Activated naive CD8-positive, alpha-beta T cell treated with anti-CD3 and anti-CD28 coated beads, Interleukin-2, amount 10 ng/mL, durations not matched to agents 7 days and 5 days (primary cell): ENCODE data around the gene SBNO2. TPM values are rescaled to one million over a fixed set of nuclear protein-coding genes. Genes with fewer than 3 reads are reported as not detected.
"Not testable (repeated sequence)": the region's sequence is repeated elsewhere in the genome, so short reads cannot be mapped to it uniquely, and the experiment has no call there.

Experiments used
- ATAC-seq: fragments of 150-1000 bp; cut with Tn5 transposase; one replicate; pipeline ENCODE4 v1.10.0; 2021; ENCODE audit warnings: low read depth, moderate library complexity
- POLR2A ChIA-PET: fragments of 350-600 bp; sonication (Branson Sonifier 250); formaldehyde crosslinking; loops from one replicate; lab custom pipeline; 2021; ENCODE audit warnings: antibody characterized with exemption; lab: Charles Lee
- DNase-seq: peaks from one replicate; pipeline ENCODE4 v3.0.0; 2021
- H3K27ac Mint-ChIP-seq: one replicate; pipeline ENCODE4 v1.8.0; 2022; ENCODE audit warnings: mild to moderate bottlenecking, mixed read lengths
- H3K27me3 Mint-ChIP-seq: one replicate; pipeline ENCODE4 v1.8.0; 2022; ENCODE audit warnings: mild to moderate bottlenecking, moderate library complexity, mixed read lengths
- H3K36me3 Mint-ChIP-seq: one replicate; pipeline ENCODE4 v1.8.0; 2021; ENCODE audit warnings: mild to moderate bottlenecking, mixed read lengths
- H3K4me1 Mint-ChIP-seq: one replicate; pipeline ENCODE4 v1.8.0; 2021; ENCODE audit warnings: mixed read lengths
- H3K4me3 Mint-ChIP-seq: one replicate; pipeline ENCODE4 v1.8.0; 2022; ENCODE audit warnings: mild to moderate bottlenecking, moderate library complexity, mixed read lengths
- H3K9me3 Mint-ChIP-seq: one replicate; pipeline ENCODE4 v1.8.0; 2021; ENCODE audit warnings: mixed read lengths
- total RNA-seq, 2 experiments: library from RNA; stranded (reverse); gene quantifications; one replicate each; pipeline ENCODE4 v1.2.3, GENCODE V29; 2021

The SBNO2 gene
- total RNA-seq, 2 experiments from 2014 or later, result 77.7 to 90.6 TPM

DNA sequence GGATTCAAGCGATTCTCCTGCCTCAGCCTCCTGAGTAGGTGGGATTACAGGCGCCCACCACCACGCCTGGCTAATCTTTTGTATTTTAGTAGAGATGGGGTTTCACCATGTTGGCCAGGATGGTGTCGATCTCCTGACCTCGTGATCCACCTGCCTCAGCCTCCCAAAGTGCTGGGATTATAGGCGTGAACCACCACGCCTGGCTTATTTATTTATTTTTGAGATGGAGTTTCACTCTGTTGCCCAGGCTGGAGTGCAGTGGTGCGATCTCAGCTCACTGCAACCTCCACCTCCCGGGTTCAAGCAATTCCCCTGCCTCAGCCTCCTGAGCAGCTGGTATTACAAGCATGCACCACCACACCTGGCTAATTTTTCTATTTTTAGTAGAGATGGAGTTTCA is 59.3 kb downstream of the SBNO2 start:
- not testable (repeated sequence) for H3K4me1 Mint-ChIP-seq, H3K36me3 Mint-ChIP-seq, H3K27ac Mint-ChIP-seq, H3K27me3 Mint-ChIP-seq, H3K9me3 Mint-ChIP-seq, DNase-seq, ATAC-seq, H3K4me3 Mint-ChIP-seq
- POLR2A ChIA-PET, result interaction anchor here (2.4 kb wide), 1 partner anchor 77 kb away, joined by 9 read pairs; no protein-coding TSS in a partner anchor

DNA sequence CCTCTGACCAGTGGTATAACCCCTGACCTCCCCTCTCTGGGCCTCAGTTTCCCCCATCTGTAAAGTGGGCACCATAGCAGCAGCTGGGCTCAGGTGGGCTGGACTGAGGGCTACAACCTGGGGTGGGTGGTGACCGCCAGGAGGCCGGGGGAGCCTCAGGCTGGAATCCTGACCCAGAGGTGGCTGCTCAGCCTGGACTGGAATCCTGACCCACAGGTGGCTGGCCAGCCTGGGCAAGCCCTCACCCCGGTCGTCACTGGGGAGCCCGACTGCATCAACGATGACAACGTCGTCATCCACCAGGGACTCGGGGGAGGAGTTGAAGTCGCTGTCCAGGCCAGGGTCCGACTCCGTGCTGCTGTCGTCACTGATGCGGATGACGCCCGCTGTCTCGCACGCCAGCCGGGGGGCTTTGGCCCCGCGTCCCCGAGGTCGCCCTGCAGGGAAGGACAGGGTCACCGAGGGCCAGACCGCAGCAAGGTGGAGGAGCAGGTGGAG is 60.0 kb downstream of the SBNO2 start:
- H3K4me1 Mint-ChIP-seq, result no peaks in the 10 kb centered on the region
- H3K9me3 Mint-ChIP-seq, result no peaks in the 10 kb centered on the region
- no peak overlapping the region for H3K4me3 Mint-ChIP-seq
- H3K27ac Mint-ChIP-seq, result no peak overlapping the region
- DNase-seq (no peak), ATAC-seq (no peak)
- no peaks in the 10 kb centered on the region for H3K36me3 Mint-ChIP-seq
- no peaks in the 10 kb centered on the region for H3K27me3 Mint-ChIP-seq
- POLR2A ChIA-PET, result interaction anchor here (0.5 to 2.4 kb wide), 5 partner anchors 17 to 78 kb away, joined by 3 to 9 read pairs (median 3); no protein-coding TSS in a partner anchor

DNA sequence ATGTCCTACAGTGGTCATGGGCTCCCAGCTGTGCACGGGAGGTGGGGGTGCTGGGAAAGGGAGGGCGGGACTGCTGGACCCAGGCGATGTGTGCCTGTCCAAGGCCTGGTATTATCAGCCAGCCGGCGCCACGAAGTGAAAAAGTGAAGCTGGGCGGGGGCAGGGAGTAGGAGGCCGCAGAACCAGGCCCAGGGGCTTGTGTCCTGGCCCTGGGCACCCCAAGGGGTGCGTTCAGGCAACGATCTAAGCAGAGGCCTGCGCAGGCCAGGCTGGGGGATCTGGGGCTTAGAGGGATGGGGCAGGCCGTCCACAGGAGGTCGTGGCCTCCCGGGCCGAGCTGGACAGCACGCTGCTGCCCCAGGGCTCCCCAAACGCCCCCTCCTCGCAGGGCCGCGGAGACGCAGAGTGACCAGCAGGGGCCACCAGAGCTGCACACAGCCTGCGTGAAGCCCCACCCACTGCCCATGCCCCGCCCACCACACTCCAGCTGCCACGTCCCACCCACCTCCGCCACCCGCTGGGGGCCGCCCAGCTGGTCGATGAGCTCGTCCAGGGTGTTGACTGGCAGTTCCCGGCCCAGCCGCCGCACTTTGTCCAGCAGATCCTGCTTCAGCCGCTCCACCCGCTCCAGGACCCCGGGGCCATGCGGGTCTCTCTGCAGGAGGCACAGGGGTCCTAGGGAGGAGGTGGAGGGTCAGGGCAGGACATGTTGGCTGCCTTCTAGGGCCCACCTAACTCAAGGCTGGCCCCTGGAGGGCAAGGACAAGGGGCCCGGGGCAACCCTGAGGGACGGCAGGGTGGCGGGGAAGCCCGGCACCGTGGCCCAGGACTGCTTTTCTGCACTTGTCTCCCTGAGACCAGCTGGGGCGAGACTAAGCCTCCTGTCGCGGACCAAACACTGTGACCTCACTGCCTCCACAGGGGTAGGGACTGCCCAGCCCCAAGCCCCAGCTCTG is 60.8 kb downstream of the SBNO2 start:
- POLR2A ChIA-PET, result interaction anchor here (0.5 to 2.4 kb wide), 6 partner anchors 18 to 79 kb away, joined by 3 to 9 read pairs (median 4); no protein-coding TSS in a partner anchor
- Mint-ChIP-seq H3K27me3 (no peaks in the 10 kb centered on the region), H3K9me3 (no peaks in the 10 kb centered on the region), H3K4me1 (no peaks in the 10 kb centered on the region), H3K36me3 (no peaks in the 10 kb centered on the region), H3K4me3 (no peak overlapping the region), H3K27ac (no peak overlapping the region)
- DNase-seq, result peak; percentile 87
- ATAC-seq, result peak; percentile 75

DNA sequence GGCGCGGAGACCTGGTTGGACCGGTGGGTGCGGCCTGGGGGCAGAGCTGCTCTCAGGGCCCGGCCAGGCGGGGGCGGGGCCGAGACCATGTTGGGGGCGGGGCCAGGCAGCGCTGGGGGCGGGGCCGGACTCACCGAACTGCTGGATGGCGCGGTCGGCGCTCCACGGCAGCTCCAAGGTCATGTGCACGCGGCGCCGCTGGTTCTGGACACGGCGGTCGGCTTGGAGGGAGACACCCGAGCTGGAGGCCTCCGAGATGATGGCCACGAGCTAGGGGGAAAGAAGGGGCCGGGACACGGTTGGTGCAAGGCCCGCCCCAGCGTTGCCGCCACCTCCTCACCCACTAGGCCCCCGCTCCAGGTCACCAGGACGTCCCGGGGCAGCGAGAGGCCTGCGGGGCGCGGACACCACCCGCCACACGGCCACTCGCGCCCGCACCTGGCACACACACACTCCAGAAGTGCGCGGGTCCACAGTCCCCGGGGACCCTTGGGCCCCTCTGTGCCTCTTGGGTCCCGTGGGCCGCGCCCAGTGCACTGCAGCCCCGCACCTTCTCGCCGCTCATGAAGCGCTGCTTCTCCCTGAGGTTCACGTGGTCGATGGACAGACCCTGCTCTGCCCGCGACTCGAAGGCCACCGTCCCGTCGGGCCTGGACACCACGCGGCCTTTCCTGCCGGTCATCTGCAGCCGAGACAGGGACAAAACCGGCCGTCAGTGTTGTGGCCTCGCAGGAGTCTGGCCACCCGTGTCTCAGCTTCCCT is 61.6 kb downstream of the SBNO2 start:
- Mint-ChIP-seq H3K9me3 (no peaks in the 10 kb centered on the region), H3K27me3 (no peaks in the 10 kb centered on the region), H3K4me3 (no peak overlapping the region), H3K4me1 (no peaks in the 10 kb centered on the region), H3K36me3 (no peaks in the 10 kb centered on the region), H3K27ac (no peak overlapping the region)
- ATAC-seq, result no peak
- POLR2A ChIA-PET, result interaction anchor here (0.6 to 2.4 kb wide), 3 partner anchors 45 to 80 kb away, joined by 3 to 9 read pairs (median 3); no protein-coding TSS in a partner anchor
- no peak for DNase-seq

DNA sequence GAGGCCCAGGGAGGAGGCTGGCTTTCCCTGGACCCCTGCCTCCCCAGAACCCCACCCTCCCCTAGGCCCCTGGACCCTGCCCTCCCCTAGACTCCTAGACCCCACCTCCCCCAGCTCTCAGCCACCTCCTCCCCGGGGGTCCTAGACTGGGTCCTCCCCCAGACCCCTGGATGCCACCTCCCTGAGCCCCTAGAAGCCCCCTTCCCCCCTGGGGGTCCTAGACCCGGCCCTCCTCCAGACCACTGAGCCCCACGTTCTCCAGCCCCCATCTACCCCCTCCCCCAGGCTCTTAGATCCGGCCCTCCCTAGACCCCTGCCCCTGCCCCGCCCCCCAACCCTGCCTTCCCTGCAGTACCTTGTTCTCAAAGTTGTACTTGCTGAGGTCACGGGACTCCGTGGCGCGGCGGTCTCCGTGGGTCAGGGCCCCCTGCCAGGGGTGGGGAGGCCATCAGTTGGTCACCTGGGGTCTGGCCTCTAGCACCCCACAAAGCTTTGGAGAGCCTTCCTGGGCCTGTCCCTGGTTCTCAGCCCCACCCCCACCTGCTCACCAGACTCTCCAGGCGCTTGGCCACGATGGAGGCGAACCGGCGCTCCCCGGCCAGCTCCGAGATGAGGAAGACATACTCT is 62.3 kb downstream of the SBNO2 start:
- POLR2A ChIA-PET, result interaction anchor here (0.6 kb wide), 1 partner anchor 65 kb away, joined by 3 read pairs; no protein-coding TSS in a partner anchor
- no peaks in the 10 kb centered on the region for H3K4me1 Mint-ChIP-seq

DNA sequence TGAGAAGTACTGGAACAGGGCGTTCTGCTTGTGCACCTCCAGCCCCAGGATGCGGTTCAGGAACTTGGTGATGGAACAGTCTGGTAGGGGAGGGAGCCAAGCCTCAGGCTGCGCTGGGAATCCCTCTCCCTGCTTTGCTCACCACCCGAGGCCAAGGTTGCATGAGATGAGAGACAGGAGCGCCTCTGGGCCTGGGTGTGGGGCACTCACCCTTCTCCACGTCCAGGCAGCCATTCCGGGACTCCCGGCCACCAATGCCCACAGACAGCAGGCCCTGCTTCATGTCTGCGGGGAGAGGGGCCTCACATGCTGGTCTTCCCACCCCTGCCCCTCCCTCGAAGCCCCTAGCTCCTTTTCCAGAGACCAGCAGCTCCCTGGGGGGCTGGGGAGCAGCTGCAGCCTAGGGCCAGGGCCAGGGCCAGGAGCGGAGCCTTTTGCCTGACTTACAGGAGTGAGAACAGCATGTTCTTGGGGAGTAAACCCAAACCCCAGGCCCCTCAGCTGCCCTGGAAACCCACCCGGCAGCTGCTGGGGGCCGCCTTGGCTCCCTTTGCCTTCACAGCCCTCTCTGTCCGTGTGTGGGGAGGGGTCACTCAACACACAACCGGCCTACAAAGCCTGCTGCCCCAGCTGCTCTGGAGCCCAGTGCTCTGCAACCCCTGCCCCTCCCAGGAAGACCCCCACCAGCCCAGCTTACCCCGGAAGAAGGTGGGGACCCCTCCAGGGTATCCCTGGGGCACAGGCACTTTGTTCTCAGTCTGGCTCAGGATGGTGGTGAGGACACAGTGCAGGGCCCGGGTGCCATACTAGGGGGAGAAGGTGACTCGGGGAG is 63.0 kb downstream of the SBNO2 start:
- POLR2A ChIA-PET, result no interaction called here
- Mint-ChIP-seq H3K27me3 (no peaks in the 10 kb centered on the region), H3K4me3 (no peak overlapping the region), H3K9me3 (no peaks in the 10 kb centered on the region), H3K36me3 (no peaks in the 10 kb centered on the region), H3K27ac (no peak overlapping the region), H3K4me1 (no peaks in the 10 kb centered on the region)
- ATAC-seq (no peak), DNase-seq (no peak)

More for the DNA sequence above, 62.3 kb downstream of the SBNO2 start:
- H3K27me3 Mint-ChIP-seq, result no peaks in the 10 kb centered on the region
- H3K9me3 Mint-ChIP-seq, result no peaks in the 10 kb centered on the region
- H3K36me3 Mint-ChIP-seq, result no peaks in the 10 kb centered on the region
- ATAC-seq, result no peak
- no peak overlapping the region for H3K27ac Mint-ChIP-seq
- no peak overlapping the region for H3K4me3 Mint-ChIP-seq
- DNase-seq, result no peak

DNA sequence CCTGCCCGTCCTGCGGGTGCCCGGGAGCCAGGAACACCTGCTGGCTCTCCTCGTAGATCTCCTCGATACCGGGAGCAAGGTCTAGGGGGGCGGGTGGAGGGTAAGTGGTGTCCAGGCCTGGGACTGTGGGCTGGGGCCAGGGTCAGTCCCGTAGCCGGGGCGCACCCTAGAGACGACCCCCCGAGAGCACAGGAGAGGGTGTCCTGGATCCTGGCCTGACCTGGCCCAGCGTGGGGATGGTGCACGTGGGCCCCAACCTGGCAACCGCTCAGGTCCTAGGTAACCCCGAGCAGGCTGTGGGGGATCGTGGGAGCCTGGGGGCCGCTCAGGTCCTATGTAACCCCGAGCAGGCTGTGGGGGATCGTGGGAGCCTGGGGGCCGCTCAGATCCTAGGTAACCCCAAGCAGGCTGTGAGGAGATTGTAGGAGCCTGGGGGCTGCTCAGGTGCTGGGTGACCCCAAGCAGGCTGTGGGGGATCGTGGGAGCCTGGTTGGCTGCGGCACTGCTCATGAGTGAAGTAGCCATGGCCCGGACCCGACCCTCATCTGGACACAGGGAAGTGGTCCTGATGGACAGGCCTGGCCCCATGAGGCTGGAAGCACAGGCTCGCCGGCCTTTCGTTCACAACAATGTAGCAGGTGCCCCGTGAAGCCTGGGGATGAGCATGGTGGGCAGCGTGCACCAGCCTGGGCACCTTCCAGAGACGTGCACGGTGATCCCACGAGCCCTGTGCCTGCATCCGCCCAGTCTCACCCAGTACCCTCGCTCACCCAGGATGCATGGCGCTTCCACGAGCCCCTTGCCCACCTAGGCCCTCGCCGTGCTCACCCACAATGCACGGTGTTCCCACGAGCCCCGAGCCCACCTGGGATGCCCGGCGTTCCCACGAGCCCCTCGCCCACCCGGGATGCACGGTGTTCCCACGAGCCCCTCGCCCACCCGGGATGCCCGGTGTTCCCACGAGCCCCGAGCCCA is 64.1 kb downstream of the SBNO2 start:
- DNase-seq, result no peak
- no peaks in the 10 kb centered on the region for H3K4me1 Mint-ChIP-seq
- POLR2A ChIA-PET, result no interaction called here
- H3K4me3 Mint-ChIP-seq, result no peak overlapping the region
- H3K27ac Mint-ChIP-seq, result no peak overlapping the region
- ATAC-seq, result no peak
- H3K36me3 Mint-ChIP-seq, result no peaks in the 10 kb centered on the region
- no peaks in the 10 kb centered on the region for H3K9me3 Mint-ChIP-seq
- no peaks in the 10 kb centered on the region for H3K27me3 Mint-ChIP-seq

DNA sequence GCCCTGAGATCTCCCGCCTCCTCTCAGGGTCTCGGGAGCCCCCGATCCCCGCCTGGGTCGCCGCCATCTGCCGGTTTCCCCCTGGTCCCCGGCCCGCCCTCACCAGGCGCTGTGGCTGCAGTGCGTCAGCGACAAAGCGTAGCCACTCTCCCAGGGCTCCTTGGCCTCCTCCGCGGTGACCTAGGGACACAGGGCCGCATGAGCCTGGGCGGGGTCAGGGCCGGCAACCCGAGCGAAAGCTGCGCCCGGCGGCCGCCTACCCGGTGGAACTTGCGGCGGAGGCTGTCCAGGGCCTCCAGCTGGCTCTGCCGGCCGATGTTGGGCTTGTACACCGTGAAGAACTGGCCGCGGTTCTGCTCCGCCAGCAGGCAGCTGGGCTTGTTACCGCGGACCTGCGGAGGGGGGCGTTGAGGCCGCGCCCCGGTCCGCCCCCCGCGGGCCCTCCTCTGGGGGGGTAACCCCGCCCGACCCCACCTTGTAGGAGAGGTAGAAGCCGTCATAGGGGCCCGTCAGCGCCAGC is 65.0 kb downstream of the SBNO2 start:
- no peak for DNase-seq
- no peaks in the 10 kb centered on the region for H3K9me3 Mint-ChIP-seq
- no peaks in the 10 kb centered on the region for H3K36me3 Mint-ChIP-seq
- H3K4me1 Mint-ChIP-seq, result no peaks in the 10 kb centered on the region
- no peaks in the 10 kb centered on the region for H3K27me3 Mint-ChIP-seq
- no peak for ATAC-seq
- H3K27ac Mint-ChIP-seq, result no peak overlapping the region
- POLR2A ChIA-PET, result no interaction called here
- H3K4me3 Mint-ChIP-seq, result no peak overlapping the region

DNA sequence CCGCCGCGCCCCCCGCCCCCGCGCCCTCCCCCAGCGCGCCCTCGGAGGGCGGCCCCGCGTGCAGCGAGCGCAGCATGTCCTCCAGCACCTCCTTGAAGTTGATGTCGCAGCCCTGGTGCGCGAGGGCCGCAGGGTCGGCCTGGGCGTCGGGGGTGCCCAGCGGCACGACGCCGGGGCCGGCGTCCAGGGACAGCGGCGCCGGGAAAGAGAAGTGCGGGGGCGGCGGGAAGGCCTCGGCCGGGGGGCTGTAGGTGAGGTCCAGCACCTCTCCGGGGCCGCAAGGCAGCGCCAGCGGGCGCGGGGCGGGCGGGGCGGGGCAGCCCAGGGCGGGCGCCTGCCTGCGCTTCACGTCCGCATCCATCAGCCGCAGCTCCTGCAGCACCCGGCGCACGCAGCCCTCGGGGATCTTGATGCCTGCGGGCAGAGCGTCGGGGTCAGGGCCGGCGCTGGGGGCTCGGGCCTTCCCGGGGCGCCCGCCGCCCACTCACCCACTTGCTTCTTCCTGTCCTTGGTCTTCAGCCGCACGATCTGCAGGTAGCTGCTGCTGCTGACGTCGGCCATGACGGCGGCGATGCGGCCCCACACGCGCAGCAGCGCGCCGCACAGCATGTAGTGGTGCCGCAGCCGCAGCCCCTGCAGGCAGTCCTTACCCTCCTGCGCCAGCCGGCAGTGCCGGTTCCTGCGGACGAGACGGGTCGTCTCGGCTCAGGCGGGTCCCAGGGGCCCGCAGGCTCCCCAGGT is 65.6 kb downstream of the SBNO2 start:
- POLR2A ChIA-PET, result no interaction called here
- DNase-seq (no peak), ATAC-seq (no peak)
- no peak overlapping the region for H3K4me3 Mint-ChIP-seq
- H3K36me3 Mint-ChIP-seq, result no peaks in the 10 kb centered on the region
- no peak overlapping the region for H3K27ac Mint-ChIP-seq
- no peaks in the 10 kb centered on the region for H3K27me3 Mint-ChIP-seq
- H3K4me1 Mint-ChIP-seq, result peaks cover 1% of the 10 kb centered on the region
- no peaks in the 10 kb centered on the region for H3K9me3 Mint-ChIP-seq

DNA sequence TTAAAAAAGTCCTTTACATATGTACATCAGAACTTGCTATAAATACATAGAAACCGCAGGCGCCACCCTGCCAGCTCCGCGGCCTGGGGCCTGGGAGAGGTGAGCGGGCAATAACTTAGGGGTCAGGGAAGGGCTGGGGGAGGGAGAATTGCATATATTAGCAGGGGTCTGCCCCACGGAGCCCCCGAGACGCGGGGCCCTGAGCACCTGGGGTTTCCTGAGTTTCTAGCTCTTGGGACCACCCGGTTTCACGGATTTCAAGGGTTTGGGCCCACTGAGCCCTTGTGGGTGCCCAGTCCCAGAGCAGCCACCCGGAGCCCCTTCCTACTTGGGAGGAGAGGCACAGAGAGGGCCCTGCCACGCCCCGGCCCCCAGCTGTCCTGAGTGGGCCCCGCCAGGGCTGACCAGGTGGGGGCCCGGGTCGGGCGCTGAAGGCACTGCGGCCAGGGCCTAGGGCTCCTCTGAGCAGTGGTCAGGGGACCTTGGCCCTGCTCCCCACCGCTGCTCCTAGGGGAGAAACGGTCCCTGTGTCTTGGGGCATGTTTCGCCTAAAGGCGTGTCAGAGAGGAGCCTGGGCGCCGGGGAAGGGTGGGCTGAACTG is 66.3 kb downstream of the SBNO2 start:
- Mint-ChIP-seq H3K4me3 (no peak overlapping the region), H3K9me3 (no peaks in the 10 kb centered on the region), H3K27me3 (no peaks in the 10 kb centered on the region), H3K4me1 (peaks cover 7% of the 10 kb centered on the region), H3K36me3 (no peaks in the 10 kb centered on the region), H3K27ac (no peak overlapping the region)
- ATAC-seq (no peak), DNase-seq (no peak)
- POLR2A ChIA-PET, result no interaction called here
